Hindlimb muscle (tissue), 1 donor: ENCODE results near the gene SOX9. TPM values are rescaled to one million over a fixed set of nuclear protein-coding genes. Genes with fewer than 3 reads are reported as not detected.
A peak's percentile ranks its signal among the peaks of the same experiment; 100 is the strongest.

ENCODE experiments used
- DNase-seq: peaks from one replicate; pipeline ENCODE4 v3.0.0-alpha.2; 2013
- polyA plus RNA-seq: library from polyadenylated mRNA; unstranded; fragments of 120-200 nt; gene quantifications from one replicate; pipeline ENCODE4 v1.2.1, GENCODE V29; 2013; ENCODE audit not compliant: insufficient read length

Gene SOX9
- polyA plus RNA-seq: 10.9 TPM

DNA sequence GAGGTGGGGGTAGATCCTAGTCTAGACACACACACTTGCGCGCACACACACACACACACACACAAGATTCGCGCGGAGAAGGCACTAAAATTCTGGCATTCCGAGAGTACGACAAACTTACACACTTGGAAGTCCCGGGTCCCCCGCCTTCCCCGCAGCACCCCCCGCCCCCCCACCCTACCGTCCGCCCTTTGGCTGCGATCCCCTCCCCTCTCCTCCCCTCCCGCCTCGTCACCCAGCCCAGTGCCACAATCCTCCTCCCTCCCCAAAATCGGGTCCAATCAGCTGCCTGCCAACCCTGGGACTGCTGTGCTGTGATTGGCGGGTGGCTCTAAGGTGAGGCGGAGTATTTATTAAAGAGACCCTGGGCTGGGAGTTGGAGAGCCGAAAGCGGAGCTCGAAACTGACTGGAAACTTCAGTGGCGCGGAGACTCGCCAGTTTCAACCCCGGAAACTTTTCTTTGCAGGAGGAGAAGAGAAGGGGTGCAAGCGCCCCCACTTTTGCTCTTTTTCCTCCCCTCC, at the start of gene SOX9:
Gene SOX9, plus strand, starts transcription at position 379 of the 522 bp plus-strand sequence. CDS start 372 bp downstream, outside the sequence.
- DNase-seq: peak; percentile 91

DNA sequence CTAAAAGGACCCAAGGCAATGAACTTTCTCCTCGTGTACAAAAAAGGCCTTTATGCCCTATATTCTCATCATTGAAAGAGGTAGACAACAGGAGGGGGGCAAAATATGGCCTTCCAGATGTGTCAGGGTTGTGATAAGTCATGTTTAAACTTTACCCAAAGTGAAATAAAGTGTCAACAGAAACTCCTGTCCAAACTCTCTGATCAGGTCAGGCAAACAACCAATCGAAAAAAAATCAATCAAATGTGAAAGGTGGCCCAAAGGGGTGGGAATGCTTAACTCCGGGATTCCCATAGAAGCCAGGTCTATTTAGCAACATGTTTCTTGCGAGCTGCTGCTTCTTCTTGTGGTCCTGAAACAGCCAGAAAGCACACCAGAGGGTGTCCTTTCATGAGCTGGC, 49.5 kb upstream of the SOX9 start:
- no peak for DNase-seq

DNA sequence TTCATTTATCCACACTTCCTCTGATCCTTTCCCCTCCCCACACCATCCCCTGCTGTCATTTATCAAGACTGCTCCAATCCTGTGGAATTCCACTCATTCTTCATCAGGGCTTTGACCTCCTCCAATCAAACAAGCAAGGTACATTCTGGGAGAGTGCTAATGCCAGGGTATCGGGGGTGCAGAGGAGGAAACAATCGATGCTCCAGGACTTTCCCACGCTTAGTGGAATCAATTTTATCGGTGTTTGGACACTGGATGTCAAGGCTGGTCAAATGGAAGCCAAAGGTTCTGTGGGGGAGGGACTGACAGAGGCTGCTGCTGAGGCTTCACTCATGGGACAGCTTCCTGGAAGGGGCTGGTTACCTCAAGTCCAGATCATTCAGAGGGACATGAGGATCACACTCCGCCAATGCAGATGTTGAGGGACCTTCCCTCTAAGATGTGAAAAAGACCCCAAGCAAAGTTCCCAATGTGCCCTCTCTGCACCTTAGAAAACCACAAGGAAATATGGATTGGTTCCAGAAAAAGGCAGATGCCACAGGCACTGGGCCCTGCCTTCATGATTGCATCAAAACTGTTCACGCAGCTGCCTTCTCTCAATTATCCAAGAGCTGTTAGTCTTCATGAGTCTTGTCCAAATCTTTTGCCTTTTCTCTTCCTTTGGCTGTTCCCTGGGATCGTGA, 44.7 kb upstream of the SOX9 start:
- no peak for DNase-seq

DNA sequence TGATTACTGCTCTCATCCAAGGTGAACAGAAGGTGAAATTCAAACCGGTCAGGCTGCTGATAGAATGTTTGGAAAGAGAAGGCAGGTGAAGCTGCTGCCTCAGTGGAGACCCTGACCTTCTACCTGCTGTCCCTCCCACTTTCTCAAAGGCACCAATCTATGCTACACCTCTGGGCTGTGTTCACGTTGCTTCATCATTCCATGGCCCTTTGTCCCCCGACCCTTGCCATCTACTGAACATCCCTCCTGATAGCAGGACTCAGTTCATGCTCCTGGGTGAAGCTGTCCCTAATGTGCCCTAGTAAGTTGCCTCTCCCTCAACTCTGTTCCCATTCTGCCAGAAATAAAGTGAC, 44.2 kb upstream of the SOX9 start:
- DNase-seq: no peak

DNA sequence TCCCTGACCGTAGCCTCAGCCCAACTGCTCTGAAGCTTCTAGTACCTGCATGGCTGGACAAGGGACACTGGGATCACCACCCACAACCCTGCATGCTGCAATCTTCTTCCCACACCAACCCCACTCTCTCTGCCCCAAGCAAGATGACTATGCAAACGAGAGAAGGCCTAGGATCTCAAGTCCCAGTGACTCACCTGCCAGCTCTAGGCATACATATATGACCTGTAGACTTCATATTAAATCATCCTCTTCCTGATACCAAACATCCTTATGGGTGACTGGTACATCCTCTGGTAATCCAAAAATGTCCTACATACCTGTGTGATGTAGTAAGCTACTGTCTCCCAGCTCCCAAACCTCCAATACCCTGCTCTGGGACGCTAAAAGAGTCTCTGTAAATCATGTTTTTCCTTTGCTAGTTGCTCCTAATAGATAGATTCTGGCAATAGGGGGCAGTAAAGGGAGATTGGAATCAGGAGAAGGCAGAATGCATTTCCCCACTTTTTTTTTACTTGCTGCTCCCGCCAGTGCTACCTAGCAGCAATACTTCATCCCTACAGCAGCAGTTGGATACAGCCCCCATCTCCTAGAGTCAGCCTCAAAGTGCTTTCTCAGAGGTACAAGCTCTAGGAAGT, 43.4 kb upstream of the SOX9 start:
- no peak for DNase-seq

DNA sequence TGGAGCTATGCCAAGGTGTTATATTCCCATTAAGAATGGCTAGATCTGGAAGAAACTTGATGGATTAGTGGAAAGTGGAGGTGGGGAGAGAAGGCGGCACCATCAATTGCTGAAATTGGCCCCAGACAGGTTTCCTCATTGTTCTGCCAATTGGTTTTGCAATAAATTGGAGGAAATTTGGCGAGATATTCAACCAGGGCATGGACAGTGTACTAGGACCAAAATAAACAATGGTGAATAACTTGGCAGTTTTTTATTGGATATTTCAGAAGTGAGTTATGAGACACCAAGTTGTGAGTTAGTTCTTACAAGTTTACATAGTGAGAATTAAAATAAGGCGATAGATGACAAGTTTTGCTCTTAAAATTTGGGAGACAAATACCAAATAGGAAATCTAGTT, 41.1 kb upstream of the SOX9 start:
- DNase-seq: no peak

DNA sequence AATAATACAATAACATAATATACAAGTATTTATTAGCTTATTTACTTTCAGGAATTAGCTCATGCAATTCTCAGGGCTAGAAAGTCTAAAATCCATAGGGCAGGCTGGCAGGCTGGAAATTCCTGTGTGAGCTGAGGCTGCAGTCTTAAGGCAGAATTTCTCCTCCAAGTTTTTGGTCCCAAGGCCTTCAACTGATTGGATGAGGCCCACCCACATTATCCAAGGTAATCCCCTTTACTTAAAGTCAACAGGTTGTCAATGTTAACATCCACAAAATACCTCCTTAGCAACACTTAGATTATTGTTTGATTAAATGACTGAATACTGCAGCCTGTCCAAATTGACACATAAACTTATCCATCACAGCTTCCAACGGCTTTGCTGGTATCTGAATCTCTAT, 32.9 kb upstream of the SOX9 start:
- DNase-seq: no peak

DNA sequence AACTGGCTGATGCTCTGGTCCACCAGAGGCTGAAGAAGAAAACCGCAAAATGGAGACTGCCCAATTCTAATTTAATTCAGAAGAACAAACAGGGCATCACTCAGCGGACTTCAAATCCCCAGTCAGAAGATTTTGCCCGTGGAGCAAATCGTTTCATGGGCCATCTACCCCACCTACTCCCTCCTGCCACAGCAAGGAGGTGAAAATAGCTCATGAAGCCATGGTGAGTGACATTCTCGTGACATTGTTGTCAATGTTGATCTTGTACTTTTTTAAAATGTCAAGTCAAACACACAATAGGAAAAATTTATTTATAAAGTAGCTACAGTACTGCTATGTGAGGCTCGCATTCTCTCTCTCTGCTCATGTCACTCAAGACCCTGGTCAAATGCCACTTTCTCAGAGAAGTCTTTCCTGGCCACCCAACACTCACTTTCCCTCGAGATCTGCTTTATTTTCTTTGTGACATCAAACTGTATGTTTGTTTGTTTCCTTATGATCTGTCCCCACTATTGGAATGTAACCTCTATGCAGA, 31.3 kb upstream of the SOX9 start:
- DNase-seq: no peak

DNA sequence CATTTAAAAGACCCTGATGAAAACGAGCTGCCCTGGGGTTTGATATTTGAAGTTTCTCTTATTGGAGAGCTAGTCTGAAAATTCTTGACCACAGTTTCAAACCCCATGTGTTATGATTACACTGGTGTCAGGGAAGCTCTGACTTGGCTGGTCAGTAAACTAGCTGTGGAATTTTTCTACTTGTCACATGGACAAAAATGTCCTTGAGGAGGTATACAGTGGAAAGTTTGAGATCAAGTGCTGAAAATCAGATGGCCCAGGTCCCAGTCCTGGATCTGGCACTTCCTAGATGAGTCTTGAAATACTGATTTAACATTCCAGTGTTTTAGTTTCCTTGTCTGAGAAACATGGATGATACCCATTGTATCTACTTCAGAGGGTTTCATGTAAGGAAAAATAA, 30.7 kb upstream of the SOX9 start:
- no peak for DNase-seq

DNA sequence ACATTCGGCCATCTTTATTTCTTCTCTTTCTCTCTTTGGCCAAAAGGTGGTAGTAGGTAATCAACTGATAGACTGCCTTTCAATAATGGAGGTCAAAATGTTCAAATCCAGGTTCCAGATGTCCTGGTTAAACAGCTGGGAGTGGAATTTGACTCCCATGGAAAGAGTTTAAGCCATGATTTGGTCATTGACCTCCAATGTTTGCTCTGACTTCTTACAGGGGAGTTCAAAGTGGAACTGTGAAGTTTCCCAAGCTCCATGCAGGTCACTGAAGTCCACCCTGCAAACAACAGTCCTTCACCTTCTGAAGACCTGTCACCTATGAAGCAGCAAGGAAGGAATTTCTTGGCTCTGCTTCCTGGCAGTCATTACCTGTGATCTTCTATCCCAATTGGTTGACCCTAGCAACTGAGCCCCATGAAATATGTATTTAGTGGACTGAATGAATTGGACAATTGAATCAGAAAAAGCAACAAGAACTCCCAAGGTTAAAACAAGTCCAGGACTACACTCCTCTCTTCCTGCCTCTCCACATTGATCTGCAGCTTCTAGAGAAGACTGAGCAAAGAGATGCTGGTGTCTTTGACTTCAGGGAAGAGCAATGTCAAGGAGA, 28.0 kb upstream of the SOX9 start:
- DNase-seq: no peak

DNA sequence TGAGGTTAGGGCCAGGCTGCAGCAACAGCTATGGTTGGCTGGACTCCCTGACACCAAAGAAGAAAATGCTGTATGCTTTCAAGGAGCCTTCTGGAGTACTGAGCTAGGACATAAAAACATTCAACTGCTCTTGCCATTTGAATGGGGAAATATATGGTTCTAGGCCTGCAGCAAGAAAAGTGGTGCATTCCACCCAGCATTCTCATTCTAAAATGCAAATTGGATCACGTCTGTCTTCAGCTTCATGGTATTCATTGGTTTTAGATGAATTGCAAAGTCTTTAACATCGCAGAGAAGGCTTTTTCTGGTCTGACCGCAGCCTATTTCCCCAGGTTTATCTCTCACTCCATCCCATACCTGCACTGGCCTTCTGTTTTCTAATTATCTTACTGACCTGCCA, 27.1 kb upstream of the SOX9 start:
- DNase-seq: no peak

DNA sequence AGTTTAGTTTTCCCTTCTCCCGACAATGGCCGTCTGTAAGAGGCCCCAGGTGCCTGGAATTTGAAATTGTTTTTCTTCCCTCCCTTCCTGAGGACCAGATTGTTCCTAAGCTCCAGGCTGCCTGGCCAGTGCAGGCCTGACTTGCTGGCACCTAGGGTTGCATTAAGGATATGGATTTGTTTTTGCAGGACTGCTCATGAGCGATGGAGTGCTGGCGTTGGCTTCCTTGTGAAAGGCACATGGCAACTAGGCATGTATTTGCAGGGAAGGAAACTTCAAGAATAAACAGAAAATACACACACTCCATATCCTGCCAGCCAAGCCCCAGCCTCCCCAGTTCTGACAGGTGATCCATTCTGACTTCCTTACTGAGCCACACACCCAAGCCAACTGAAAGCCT, 25.5 kb upstream of the SOX9 start:
- DNase-seq: no peak

DNA sequence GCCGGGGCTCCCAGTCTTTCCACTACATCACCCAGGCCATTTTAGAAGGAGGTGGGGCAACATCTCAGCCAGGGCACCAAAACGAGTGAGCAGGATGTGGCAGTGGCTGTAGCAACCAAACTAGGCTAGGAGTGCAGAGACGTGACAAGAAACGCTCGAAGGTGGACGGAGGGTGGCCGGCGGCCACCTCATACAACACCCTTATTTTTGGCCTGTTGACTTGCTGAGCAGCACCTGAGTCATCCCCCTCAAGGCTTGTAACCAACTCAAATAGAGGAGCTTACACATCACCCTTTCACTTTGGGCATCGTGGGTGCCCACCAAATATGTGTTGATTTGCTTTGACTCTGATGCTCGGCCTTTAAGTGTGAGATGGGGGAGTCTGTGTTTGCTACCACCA, 23.7 kb upstream of the SOX9 start:
- DNase-seq: no peak

DNA sequence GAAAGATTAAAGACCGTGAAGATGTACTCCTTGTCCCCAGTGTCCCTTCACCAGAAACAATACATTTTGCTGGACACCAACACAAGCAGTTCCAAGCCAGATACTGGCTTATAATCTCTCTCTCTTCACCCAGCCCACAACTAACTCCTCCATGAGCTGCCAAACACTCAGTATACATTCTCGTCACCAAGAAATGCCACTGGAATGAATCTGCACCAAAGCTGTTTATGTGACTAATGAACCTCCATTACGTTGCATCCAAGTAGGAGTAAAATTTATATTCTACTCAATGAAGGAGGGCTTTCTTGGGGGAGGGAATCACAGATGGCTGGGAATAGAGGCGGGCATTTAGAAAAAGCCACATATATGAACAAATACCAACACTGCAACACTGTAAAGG, 20.9 kb upstream of the SOX9 start:
- no peak for DNase-seq

DNA sequence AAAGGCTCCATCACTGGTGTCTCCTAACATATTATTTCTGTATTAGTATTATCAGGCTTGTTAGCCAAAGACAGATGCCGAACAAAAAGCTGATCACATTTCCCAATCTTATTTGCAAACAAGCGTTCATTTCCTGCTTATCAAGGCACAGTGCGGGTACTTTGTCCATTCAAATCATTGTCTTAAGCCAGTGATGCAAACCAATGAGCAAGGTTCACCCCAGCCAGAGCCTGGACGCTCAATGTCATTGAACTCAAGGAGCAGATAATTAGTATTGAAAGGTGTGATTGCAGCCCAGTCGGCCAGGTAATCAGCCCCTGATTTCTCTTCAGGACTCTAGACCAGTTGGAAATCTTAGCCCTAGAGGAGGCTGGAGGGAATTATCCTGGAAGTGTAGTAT, 20.4 kb upstream of the SOX9 start:
- DNase-seq: no peak

DNA sequence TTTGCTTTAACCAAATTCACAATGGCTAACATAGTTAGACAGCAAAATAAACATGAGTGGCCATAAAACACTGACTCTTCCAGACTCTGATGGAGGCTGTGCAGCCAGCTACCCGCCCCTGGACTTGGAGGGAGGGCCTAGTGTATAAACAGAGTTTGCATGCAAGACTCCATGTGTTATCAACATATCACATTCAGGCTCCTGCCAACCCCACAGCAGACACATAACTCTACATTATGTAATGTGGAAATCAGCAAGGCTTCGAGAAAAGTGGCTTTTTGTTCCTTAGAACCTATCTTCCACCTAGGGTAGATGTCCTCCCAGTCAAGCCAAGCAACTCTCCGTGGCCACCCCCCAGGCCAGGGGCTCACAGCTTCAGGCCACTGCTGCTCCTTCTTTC, 19.3 kb upstream of the SOX9 start:
- DNase-seq: no peak

DNA sequence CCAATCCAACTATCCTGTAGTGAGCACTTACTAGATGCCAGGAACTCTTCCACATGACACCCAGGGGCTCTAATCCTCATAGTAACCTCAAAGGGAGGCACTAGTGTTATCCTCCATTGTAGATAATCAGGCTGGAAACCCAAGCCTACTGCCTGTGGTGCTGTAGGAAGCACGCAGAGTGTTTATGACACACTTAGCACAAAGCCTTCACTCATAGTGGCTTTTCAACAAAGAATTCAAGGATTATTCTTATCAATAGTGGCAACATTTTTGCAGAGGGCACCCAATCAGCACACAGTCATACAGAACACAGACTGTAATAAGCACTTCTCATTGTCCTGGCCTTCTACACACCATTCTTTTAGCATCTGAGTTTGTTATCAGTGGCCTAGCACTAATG, 18.5 kb upstream of the SOX9 start:
- no peak for DNase-seq

DNA sequence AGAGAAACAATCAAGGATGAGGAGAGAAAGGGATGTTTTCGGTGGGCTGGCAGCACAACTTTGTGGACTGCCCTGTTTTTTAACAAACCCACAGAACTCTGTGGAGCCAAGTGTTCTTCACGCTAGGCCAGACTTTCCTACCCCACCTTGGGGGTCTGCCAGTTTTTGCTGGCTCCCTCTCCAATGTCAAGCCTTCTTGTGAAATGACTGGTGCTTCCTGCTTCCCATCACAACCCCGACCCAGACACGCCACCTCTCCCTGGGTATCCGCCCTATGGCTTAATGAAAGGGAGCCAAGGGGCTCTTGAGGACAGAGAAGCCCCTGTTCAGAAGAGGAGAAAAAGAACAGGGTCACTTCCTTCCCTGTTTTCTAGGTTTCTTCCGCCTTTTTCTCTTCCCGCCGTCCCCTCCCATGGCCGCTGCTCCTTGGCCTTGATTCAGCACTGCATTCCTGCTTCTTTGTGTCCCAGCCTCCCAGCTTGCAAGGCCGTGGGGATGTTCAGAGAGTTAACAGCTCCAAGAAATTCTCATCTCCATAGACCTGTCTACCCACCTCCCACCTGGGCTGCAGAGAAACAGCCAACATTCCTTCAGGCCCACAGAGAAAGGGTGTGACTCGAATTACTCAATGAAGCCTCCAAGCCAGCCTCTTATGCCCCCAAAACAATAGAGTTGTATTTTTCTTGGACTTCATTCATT, 16.5 kb upstream of the SOX9 start:
- DNase-seq: no peak

DNA sequence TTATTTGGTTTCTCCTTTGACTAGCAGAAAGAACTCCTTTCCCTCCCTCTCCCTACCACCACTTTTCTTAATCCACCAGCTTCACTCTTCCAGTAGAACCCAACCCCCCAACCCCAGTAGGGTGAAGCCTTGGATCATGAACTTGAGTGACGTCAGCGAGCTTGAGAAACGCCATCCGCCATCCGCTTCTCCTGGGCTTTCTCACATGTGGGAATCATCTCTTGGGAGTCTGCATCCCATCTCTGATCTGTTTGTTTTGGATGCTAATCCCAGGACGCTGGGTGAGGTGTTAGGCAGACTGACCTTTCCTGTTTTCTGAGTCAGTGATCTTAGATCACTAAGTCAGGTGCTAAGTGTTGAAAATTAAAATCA, 16.0 kb upstream of the SOX9 start:
- no peak for DNase-seq

DNA sequence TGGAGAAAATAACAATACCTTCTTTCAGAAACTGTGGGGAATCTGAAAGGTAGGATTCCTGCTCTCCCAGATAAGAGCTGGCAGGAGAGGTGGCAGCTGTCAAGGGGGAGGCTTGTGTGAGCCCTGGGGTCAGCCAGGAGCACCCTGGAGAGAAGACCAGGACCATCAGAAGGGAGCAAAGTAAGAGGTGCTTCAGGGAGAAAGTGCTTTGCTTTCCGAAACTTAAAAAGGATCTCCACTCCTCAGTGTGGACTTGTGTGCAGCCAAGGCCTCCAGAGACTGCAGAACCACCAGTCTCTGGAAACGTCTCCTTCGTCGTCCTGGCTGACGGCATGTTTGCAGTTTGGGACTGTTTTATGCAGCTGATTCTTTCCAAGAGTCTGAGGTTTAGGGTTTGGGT, 13.7 kb upstream of the SOX9 start:
- DNase-seq: no peak

DNA sequence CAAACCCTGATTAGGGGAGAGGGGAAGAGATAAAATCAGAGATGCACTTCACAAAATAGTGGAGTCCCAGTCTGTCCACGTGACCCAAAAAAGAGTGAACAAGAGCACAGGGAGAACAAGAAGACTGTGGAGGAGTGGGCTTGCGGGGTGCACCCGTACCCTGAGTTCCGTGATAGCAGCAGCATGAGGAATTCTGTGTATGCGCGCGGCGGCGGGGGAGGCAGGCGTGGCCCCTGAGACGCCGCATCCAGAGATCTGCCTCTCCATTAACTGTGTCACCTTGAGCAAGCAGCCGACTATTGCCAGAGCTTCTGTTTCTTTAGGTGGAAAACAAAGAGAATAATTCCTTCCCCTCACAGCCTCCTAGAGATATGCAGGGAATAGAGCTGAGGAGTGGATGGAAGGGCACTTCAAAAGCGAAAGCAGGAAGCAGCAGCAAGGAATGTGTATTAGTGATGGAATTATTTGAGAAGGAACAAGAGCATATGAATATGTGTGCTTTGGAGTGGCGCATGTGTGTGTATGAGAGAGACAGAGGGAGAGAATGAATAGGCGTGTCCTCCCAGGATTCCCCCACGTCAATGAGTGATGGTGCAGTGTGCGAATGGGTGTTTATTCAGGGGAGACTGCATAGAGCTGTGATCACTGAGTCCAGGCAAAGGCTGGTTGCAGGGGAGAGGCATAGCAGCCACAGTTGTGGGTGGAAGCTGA, 10.4 kb upstream of the SOX9 start:
- DNase-seq: no peak

DNA sequence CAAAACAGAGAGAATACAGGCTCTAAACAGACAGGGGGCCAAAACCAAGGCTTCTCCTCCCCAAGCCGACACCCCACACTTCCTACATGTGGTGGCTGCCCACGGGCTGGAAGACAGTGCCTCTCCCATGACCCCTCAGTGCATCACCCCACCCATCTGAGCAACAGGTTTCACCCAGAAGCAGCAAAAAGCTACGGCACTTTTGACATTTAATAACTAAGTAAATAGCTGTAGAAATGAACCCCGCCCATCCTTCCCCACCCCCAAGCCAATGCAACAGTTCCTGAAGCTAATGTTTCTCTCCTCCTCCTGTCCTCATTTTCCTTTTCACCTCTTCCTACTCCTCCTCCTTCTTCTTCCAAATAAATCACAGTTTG, 9.9 kb upstream of the SOX9 start:
- DNase-seq: no peak
